Neural progenitor cell (in vitro differentiated cells): ENCODE data around the gene AKAP6. TPM values are rescaled to one million over a fixed set of nuclear protein-coding genes. Genes with fewer than 3 reads are reported as not detected.
A peak's percentile ranks its signal among the peaks of the same experiment; 100 is the strongest.

Experiments used
- DNase-seq: peaks from one replicate; pipeline ENCODE4 v3.0.0-alpha.2; 2016; ENCODE audit warnings: low spot score
- H2AFZ ChIP-seq: fragments of 200-600 bp; sonication (generic); replicated peaks from 2 replicates; pipeline ENCODE4 v1.6.1; 2016; ENCODE audit warnings: antibody characterized with exemption
- H3F3A ChIP-seq: fragments of 200-600 bp; sonication (generic); 2 replicates; pipeline ENCODE4 v1.6.1; 2016; ENCODE audit warnings: antibody characterized with exemption, low read depth
- H3K27ac ChIP-seq: fragments of 200-600 bp; sonication (generic); 2 replicates; pipeline ENCODE4 v1.5.1; 2016; ENCODE audit warnings: mild to moderate bottlenecking
- H3K27me3 ChIP-seq: fragments of 200-600 bp; sonication (generic); 2 replicates; pipeline ENCODE4 v1.6.1; 2016; ENCODE audit warnings: mild to moderate bottlenecking, moderate library complexity
- H3K36me3 ChIP-seq: fragments of 200-600 bp; sonication (generic); 2 replicates; pipeline ENCODE4 v1.5.1; 2016
- H3K4me1 ChIP-seq: fragments of 200-600 bp; sonication (generic); 2 replicates; pipeline ENCODE4 v1.6.1; 2016; ENCODE audit warnings: mixed run types
- H3K4me2 ChIP-seq: fragments of 200-600 bp; sonication (generic); 2 replicates; pipeline ENCODE4 v1.6.1; 2016
- H3K4me3 ChIP-seq: fragments of 200-600 bp; sonication (generic); 2 replicates; pipeline ENCODE4 v1.5.1; 2016
- H3K79me2 ChIP-seq: fragments of 200-600 bp; sonication (generic); 2 replicates; pipeline ENCODE4 v1.6.1; 2016; ENCODE audit warnings: low read depth
- H3K9ac ChIP-seq: fragments of 200-600 bp; sonication (generic); 2 replicates; pipeline ENCODE4 v1.6.1; 2016
- H3K9me3 ChIP-seq: fragments of 200-600 bp; sonication (generic); 2 replicates; pipeline ENCODE4 v1.5.1; 2016; ENCODE audit warnings: low read depth
- H4K20me1 ChIP-seq: fragments of 200-600 bp; sonication (generic); 2 replicates; pipeline ENCODE4 v1.6.1; 2016; ENCODE audit warnings: low read depth
- H3K27ac Mint-ChIP-seq: 3 replicates; pipeline ENCODE4 v1.8.0; 2021; ENCODE audit warnings: mixed read lengths
- H3K27me3 Mint-ChIP-seq: 2 replicates; pipeline ENCODE4 v1.8.0; 2022; ENCODE audit warnings: low read depth, mild to moderate bottlenecking, inconsistent platforms, moderate library complexity, mixed read lengths; ENCODE audit not compliant: insufficient read depth
- H3K36me3 Mint-ChIP-seq: 3 replicates; pipeline ENCODE4 v1.8.0; 2021; ENCODE audit warnings: mixed read lengths
- H3K4me1 Mint-ChIP-seq: 3 replicates; pipeline ENCODE4 v1.8.0; 2021; ENCODE audit warnings: mixed read lengths
- H3K4me3 Mint-ChIP-seq: 3 replicates; pipeline ENCODE4 v1.8.0; 2021; ENCODE audit warnings: mild to moderate bottlenecking, moderate library complexity, mixed read lengths
- H3K9me3 Mint-ChIP-seq: 3 replicates; pipeline ENCODE4 v1.8.0; 2020; ENCODE audit warnings: mixed read lengths
- EZH2 ChIP-seq: fragments of 200-600 bp; sonication (generic); IDR thresholded peaks from 2 replicates; pipeline ENCODE4 v1.6.1; 2017; ENCODE audit warnings: antibody characterized with exemption, mild to moderate bottlenecking, moderate library complexity
- EZH2phosphoT487 ChIP-seq: fragments of 200-600 bp; sonication (generic); IDR thresholded peaks from 2 replicates; pipeline ENCODE4 v1.6.1; 2017; ENCODE audit warnings: antibody characterized with exemption
- total RNA-seq: library from RNA; depleted of rRNA; stranded (reverse); fragments of >200 nt; gene quantifications from 2 replicates; pipeline ENCODE4 v1.2.3, GENCODE V29; 2015; ENCODE audit warnings: low replicate concordance
- TF ChIP-seq, protein P1 (sequence below): fragments of 200-600 bp; sonication (generic); IDR thresholded peaks from 2 replicates; pipeline ENCODE4 v1.5.1; 2017; ENCODE audit warnings: antibody characterized with exemption, mild to moderate bottlenecking

Gene AKAP6
- total RNA-seq, 1 donor from 2014 or later, result 3.7 TPM

DNA sequence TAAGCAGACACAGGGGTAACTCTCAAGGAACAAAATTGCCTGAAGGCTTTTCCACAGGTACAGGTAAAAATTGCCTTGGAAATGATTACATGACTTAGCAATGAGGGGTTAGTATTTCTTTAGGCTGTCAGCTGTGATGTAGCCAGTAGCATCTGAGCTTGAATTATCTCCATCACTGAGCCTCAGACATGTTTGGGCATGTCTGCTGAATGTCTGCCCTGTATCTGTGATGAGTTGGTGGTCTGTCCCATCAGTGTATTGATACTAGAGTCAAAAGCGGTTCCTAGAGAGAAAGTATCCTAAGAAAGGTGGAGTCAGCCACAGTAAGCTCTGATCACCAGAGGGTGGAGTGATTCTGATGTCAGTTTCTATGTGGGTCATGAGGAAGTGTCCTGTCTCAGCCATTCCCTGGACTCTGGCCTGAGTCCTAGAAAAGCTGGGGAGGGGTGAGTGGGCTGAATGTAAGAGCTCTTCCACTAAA lies 16.3 kb downstream of the AKAP6 start:
- Histone ChIP-seq H3K27ac (no peak overlapping the region), H3K4me2 (no peak overlapping the region), H3K9me3 (no peaks in the 10 kb centered on the region), H3K27me3 (no peaks in the 10 kb centered on the region), H2AFZ (peak overlapping the region; percentile 65), H3K9ac (no peak overlapping the region), H3K79me2 (no peaks in the 10 kb centered on the region), H3F3A (no peaks in the 10 kb centered on the region), H3K36me3 (no peaks in the 10 kb centered on the region), H4K20me1 (no peaks in the 10 kb centered on the region), H3K4me1 (peaks cover 15% of the 10 kb centered on the region), H3K4me3 (no peak overlapping the region)
- no peak overlapping the region for H3K27ac Mint-ChIP-seq
- TF ChIP-seq EZH2phosphoT487 (no peak), EZH2 (no peak)
- TF ChIP-seq, protein P1, sequence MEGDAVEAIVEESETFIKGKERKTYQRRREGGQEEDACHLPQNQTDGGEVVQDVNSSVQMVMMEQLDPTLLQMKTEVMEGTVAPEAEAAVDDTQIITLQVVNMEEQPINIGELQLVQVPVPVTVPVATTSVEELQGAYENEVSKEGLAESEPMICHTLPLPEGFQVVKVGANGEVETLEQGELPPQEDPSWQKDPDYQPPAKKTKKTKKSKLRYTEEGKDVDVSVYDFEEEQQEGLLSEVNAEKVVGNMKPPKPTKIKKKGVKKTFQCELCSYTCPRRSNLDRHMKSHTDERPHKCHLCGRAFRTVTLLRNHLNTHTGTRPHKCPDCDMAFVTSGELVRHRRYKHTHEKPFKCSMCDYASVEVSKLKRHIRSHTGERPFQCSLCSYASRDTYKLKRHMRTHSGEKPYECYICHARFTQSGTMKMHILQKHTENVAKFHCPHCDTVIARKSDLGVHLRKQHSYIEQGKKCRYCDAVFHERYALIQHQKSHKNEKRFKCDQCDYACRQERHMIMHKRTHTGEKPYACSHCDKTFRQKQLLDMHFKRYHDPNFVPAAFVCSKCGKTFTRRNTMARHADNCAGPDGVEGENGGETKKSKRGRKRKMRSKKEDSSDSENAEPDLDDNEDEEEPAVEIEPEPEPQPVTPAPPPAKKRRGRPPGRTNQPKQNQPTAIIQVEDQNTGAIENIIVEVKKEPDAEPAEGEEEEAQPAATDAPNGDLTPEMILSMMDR, result no peak
- peaks cover 14% of the 10 kb centered on the region for H3K4me1 Mint-ChIP-seq
- no peaks in the 10 kb centered on the region for H3K36me3 Mint-ChIP-seq
- H3K4me3 Mint-ChIP-seq, result no peak overlapping the region
- H3K9me3 Mint-ChIP-seq, result peaks cover 2% of the 10 kb centered on the region
- DNase-seq, result no peak
- H3K27me3 Mint-ChIP-seq, result peaks cover 4% of the 10 kb centered on the region

DNA sequence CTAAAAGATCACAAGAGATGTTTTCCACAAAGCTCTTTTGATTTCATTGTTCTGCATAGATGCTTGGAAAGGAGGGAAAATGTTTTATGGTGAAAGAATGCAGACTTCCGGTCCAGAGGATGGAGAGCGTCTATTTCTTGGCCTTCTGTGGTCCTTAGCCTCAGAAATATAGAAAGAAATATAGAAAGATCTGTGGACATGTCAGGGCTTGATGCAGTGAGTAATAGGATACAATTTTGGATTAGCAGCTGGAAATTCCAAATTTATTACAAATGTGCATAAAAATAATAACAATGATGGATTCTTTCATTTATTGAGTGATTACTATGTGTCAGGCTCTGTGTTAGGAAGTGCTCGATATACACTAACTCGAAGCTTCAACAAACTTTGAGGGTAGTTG lies 20.2 kb downstream of the AKAP6 start:
- Histone ChIP-seq H3K4me1 (peaks cover 4% of the 10 kb centered on the region), H2AFZ (no peak overlapping the region), H3K4me3 (no peak overlapping the region), H3K4me2 (no peak overlapping the region), H3K9ac (no peak overlapping the region), H3K27ac (no peak overlapping the region), H4K20me1 (no peaks in the 10 kb centered on the region), H3K27me3 (no peaks in the 10 kb centered on the region), H3F3A (no peaks in the 10 kb centered on the region), H3K9me3 (no peaks in the 10 kb centered on the region), H3K79me2 (no peaks in the 10 kb centered on the region), H3K36me3 (no peaks in the 10 kb centered on the region)
- peaks cover 10% of the 10 kb centered on the region for H3K27me3 Mint-ChIP-seq
- no peaks in the 10 kb centered on the region for H3K9me3 Mint-ChIP-seq
- DNase-seq, result no peak
- TF ChIP-seq EZH2phosphoT487 (no peak), EZH2 (no peak)
- TF ChIP-seq, protein P1, result no peak
- no peak overlapping the region for H3K27ac Mint-ChIP-seq
- no peaks in the 10 kb centered on the region for H3K36me3 Mint-ChIP-seq
- peaks cover 3% of the 10 kb centered on the region for H3K4me1 Mint-ChIP-seq
- H3K4me3 Mint-ChIP-seq, result no peak overlapping the region

DNA sequence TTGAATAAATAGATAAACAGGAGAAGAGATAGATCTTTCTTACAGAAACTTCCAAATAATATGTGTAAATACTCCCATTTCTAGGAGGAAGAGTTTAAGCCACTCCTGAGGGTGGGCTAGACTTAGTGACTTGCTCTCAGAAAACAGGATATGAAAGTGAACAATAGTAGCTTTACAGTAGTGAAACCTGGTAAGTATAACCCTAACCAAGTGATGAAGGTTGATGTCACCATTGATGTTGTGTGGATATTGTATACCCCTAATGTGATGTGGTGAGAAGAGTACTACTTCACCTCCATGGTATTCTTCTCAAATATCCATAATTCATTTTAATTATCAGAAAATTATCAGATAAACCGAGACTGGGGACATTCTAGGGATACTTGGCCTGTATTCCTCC lies 20.9 kb downstream of the AKAP6 start:
- H3K27ac Mint-ChIP-seq, result no peak overlapping the region
- H3K27me3 Mint-ChIP-seq, result peaks cover 10% of the 10 kb centered on the region
- Histone ChIP-seq H3K9ac (no peak overlapping the region), H3K27me3 (no peaks in the 10 kb centered on the region), H3K36me3 (no peaks in the 10 kb centered on the region), H3K27ac (no peak overlapping the region), H3K4me3 (no peak overlapping the region), H3K9me3 (no peaks in the 10 kb centered on the region), H3F3A (no peaks in the 10 kb centered on the region), H3K4me2 (no peak overlapping the region), H3K79me2 (no peaks in the 10 kb centered on the region), H3K4me1 (peaks cover 3% of the 10 kb centered on the region), H2AFZ (no peak overlapping the region), H4K20me1 (no peaks in the 10 kb centered on the region)
- H3K9me3 Mint-ChIP-seq, result peaks cover 2% of the 10 kb centered on the region
- DNase-seq, result no peak
- H3K4me3 Mint-ChIP-seq, result no peak overlapping the region
- peaks cover 1% of the 10 kb centered on the region for H3K36me3 Mint-ChIP-seq
- H3K4me1 Mint-ChIP-seq, result peaks cover 3% of the 10 kb centered on the region
- TF ChIP-seq, protein P1, result no peak
- TF ChIP-seq EZH2 (no peak), EZH2phosphoT487 (no peak)
